HL-60/S4 treated with retinoic acid at 250 ng/mL for 4 days and 3 days (cell line): Measurements from ENCODE around the gene BNC2.

Experiments
- in situ Hi-C: fragments of 300-500 bp; cut with MboI; formaldehyde crosslinking; loops from 2 replicates; pipeline ENCODE4 v1.7.0; 2022; ENCODE audit warnings: low sequenced_read_pairs

The BNC2 gene

DNA sequence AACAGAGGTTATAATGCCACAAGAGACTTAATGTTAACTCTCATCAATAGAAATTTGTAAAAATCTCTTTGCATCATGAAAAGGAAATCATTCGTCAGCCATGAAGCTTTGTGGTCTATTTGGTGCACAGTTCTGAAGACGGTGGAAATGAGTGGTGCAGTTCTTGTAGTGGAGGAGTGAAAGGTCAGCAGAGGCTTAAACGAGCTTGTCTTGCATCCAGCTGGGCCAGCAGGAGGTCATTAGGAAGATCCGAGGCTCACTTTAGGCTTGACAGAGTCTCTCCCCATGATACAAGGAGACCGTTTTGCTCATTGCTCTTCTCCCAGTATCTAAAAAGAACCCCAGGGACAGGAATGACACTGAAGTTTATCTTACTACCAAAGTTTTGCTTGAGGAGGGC lies 440.8 kb downstream of the BNC2 start:
- in situ Hi-C loops = no loop called here

DNA sequence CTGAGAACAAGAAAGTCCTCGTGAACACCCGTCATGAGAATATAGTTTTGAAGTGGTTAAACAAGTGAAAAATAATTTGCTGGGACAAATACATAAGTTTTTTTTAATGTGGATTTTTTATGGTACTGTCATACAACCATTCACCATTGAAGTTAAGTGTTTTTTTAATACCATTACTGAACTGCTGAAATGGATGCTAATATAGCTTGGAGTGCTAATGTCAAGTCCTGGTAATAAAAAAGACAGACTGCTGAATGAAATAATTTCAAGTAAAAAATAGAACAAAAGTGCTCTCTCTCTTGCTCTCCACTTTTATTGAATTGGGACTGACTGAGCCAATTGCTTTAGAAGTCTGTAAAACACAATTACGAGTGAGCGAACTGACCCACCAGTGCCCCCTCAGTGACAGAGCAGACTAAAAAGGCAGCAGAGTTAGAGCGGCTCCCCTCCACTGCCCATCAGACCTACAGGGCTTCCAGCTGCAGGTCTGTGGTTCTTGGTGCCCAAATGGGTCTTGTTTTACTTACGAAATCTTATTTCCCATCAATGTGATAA lies 442.5 kb downstream of the BNC2 start:
- in situ Hi-C loops = no loop called here

DNA sequence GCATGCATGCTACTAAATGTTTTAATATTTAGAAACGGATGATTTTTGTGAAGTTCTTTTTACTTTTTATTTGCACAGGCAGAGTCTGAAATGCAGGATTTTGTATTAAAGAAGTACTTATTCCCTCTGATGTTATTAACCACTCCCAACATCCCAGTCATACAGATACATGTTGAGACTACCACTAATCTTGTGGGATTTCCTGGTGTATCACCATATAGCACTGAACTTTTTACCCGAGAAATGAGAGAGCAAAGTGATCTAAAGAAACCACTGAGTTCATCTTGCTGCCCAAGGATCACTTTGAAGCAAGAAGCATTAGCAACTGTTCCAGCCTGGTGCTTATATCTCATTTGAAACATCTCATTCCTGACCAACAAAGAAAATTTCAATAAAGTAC lies 443.8 kb downstream of the BNC2 start:
- in situ Hi-C loops = no loop called here

DNA sequence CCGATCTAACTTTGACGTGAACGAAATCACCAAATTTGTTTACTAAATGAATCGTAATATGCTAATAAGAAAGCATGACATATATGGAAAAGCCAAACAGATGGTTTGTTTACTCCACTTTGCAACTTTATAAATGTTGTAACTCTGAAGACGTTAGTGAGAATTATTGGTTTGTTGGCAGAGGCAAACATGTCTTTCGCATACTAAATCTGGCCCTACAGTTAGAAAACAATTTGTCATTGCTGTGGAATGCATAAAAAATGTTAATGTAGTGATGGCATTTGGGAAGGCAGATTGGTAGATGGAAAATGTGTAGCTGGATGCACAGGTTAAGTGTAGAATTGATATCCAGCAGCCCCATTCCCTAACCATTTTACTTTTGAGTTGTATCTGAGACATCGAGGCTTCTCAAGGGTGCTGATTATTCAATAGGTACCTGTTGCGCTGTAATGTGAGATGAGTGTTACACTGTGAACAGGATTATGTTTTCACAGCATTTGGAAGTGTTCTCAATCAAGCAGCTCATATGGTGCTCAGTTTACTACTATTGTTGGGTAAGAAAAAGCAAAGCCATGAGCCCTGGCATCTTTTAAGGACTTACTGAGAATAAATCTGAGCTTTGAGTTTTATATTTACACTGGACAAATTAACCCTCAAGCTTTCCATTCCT lies 444.8 kb downstream of the BNC2 start:
- in situ Hi-C loops = no loop called here

DNA sequence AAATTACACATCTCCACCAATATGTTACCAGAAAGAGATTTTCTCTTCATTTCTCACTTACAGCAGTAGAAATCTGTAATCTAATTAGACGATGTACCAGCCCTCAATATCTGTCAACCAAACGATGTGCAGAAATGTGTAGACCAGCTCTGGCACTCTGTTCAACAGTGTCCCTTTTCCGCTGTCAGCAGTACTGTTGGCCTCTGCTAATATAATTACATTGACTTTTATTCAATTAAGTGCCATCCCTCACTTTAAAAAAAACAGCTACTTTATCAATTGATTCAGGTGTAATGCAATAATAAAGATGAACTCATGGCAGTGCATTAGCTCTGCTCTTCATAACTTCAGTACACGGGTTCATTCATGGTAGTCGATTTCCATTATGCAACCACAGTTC lies 448.4 kb downstream of the BNC2 start:
- in situ Hi-C loops = no loop called here

DNA sequence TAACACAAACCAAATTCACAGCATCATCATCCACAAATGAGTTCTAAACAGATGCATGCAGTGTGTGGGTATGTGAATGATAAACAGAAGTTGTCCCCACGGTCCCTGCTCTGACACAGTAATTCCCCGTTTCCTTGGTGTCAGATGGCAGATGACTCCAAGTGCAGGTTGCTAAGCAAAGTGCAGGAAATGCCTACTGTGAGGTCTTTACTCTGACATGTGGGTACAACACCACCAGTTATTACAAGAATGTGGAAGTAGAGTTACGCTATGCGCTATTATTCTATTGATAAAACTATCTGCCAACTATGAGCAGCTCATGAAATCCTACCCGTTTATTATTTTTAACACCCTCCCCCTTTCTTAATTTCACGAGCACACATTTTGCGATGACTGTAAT lies 448.9 kb downstream of the BNC2 start:
- in situ Hi-C loops = no loop called here

DNA sequence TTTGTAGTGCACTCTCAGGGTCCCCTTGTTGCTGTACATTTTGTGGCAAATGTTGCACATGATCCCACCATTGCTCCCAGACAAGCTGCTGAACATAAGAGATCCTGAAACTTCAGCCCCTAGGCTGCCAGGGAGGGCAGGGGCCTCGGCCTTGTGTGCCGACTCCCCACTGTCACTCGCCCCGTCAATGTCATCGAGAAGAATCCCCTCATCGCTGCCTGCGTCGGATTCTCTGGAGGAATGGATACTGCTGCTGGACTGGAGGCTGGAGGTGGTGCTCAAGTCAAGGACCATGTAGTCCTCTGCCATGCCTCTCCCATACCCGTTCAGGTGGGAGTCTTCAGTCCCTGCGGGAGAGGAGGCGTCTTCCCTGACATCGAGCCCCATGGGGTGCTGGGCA lies 451.3 kb downstream of the BNC2 start:
- in situ Hi-C loops = no loop called here

DNA sequence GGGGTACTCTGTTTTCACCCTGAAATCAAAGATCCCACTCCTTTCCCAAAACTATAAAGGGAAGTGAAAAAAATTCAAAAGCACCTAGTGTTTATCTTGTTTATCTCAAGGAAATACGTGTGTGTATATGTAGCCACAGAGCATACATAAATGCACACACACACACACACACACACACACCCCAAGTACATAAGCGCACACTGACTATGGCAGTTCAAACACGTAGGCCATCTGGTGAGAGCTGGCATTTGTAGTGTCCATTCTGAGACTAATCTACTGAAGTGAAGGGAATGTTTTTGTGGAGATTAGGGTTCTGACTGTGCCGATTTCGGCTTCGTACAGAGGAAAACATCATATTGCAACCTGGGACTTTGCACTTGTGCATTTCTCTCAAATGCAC lies 451.7 kb downstream of the BNC2 start:
- in situ Hi-C loops = no loop called here

DNA sequence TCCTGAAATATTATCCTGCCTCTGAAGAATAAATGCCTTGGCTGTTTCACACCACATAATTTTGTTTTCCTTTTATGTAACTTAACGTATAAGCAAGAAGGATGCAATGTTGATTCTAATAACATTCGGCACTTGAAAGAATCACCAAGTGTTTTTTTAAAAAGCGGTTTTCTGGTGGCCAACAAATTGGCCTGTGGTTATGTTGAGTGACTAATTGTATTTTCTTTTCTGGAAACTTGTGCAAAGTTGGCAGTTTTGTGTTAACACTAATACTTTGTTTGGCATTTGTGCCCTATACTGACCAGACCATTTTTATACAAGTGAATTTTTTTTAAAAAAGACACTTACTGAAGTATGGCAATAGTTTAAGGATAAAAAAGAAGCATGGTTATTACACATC lies 452.7 kb downstream of the BNC2 start:
- in situ Hi-C loops = no loop called here

DNA sequence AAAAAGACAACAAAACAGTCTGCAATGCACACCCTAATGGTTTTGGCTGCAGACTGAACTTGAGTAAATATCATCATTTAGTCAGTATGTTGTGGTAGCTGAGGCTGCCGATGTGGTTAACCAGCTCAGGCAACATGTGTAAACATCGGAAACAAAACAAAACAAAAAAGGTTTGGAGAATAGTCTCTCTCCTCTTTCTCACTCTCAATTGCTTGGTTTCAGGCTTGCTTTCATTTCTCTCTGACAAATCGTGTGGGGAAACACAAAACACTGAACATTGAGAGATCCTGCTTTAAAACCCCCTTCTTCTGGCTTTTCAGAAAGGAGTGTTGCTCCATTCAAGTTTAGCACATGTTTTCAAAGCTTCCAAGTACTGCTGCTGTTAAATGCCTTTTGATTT lies 453.3 kb downstream of the BNC2 start:
- in situ Hi-C loops = no loop called here

DNA sequence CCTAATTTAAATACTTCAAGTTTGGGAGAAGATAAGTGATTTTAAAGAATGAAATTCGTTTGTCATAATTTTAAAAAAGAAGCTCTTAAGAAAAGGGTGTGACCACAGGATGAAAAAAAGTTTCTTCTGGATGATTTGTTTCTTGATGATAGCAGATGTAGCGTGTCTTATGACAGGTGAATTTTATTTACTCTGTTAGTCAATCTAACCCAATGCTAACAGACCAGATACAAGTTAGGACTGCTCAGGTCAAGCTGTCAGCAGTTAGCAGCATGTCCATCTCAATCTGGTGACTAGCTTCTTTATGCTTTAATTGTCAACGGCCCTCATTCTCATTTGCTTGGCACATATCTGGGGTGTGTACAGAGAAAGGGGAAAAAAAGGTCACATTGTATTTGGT lies 456.0 kb downstream of the BNC2 start:
- in situ Hi-C loops = no loop called here

DNA sequence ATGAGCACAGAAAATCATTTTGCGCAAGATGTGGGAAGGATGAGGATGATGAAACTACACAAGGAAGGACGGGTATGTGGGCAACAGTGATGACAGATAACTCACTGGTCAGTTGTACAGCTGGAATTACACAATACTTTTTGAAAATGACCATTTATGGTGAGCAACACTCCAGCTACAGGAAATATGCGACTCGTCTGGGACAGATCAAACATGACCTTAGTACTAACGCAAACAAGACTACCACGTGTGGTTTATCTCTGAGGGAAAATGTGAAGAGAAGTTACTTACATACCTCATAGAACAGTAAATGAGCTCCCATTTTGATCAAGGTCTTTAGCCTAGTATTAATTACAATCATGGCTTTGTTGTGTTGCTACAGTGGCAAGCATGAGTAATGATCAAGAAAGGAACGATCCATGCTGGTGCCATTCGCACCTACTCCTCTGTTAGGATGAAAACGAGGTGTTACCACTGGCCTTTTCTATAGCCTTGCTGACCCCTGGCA lies 456.9 kb downstream of the BNC2 start:
- in situ Hi-C loops = no loop called here

DNA sequence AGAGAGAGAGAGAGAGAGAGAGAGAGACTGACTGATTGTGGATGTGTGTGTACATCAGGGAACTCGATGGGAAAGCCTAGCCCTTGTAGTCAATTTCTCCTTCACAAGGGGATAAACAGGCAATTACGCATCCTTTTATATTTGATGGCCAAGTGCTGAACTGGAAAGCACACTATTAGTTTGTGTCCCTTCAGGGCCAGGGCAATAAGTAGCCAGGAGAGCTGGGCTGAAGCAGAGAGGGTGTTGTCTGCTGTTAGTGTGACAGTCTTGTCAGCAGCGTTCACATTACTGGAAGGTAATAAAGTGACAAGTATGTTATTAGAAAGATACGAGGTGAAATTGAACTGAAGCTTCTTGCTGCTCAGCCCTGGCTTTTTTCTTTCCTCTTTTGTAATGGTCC lies 457.7 kb downstream of the BNC2 start:
- in situ Hi-C loops = no loop called here

DNA sequence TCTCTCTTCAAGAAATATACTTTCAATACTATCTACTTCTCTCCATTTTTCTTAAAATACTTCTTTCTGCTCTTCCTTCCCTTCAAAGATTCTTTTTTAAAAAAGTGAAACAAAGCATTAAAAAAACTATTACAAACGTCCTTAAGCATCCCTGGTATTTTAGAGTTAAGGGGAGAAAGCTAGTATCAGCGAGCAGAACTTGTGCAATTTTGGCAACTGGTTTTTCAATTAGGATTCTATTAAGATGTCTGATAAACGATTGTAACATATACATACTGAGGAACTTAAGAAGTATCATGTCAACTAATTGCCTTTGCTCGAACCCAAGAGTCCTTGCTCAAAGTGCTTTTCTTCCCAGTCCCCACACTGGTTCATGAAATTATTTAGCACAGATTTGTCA lies 459.2 kb downstream of the BNC2 start:
- in situ Hi-C loops = no loop called here

DNA sequence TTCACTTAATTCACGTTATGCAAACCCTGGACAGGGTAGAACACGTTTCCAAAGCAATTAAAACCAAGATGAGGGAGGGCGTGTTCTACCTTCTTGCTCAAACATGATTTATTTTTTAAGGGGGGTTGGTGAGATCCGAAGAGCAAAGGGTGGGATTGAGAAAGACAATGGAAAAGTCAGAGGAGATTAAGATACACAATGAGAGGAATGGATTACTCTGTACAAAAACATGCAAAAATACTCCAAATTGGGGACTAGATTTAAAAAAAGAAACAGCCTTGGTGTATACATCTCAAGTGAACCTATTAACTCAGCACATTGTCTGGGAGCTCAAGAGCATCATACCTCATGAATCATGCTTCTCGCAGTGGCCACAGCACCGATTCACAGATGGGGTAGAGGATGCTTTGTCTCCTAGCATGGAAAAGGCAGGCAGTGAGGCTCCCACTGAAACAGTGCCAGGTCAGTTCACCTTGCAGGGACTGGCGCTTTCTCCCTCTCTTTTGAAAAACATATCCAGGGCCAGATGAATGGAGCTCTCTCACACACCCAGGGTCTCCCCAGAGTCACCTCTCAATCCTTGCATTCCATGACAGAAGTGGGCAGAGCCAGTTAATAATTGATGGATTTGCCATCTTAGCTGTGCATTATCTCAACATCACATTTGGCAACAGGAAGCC lies 459.7 kb downstream of the BNC2 start:
- in situ Hi-C loops = no loop called here

DNA sequence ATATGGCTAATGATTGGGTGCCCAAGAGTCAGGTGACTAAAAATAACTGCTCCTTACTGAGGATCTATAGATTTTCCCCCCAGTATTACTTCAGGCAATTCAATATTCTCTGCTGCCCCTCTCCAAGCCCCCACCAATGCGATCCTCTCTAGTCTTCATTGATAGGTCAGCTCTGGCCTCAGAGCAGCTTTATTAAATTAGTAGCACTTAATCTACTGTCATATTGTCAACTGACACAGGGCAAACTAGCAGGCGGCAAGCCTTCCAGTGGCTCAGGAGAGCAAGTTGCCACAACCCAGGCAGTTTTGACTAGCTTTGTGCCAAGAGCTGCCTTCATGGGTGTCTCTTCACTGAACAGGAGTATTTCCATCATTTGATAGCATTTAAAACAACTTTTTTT lies 462.9 kb downstream of the BNC2 start:
- in situ Hi-C loops = no loop called here

DNA sequence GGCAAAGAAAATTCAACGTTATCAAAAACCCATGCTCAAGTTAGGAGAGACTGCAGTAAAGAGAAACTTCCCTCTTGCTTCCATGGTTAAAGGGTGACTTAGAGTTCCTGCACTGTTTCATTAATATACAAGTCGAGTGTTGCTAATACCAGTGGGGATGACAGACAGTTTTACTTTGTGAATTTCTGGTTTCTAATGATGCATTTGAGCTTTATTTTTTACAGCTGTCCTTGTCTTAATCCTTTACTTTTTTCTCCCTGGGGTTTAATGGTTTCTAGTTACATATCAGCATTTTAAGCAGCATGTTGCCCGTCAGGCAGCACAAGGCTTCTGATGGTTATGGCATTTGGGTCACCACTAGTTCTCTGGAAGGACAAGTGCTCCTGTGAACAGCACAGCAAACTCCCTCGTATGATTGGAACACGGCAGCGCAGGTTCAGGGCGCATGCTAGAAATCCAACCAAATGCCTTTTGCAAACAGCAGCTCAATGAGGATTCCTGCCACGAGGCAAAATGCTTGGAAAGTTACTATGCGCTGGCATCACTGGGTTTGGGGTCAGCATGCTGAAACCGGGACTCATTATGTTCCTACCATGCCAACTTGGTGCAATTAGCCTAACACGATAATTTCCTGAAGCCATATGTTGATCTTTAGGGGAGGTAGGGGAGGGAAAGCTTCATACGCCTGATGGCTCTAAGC lies 463.8 kb downstream of the BNC2 start:
- in situ Hi-C loops = no loop called here

DNA sequence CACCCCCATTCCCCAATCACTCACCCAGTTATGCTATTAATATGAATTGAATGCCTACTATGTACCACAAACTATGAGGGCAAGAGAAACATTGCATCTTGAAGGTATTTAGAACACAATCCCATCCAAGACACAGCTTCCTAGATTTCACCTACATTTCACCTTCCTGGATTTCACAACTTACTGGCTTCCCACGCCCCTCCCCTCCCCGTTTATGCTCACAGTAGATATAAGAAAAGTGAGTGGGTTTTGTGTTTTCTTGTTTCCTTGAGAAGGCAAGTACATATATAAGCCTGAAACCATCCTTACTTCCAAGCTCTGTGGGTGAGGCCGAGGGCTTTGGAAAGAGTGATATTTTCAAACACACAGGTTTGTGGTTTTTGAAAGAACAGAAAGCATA lies 465.0 kb downstream of the BNC2 start:
- in situ Hi-C loops = no loop called here

DNA sequence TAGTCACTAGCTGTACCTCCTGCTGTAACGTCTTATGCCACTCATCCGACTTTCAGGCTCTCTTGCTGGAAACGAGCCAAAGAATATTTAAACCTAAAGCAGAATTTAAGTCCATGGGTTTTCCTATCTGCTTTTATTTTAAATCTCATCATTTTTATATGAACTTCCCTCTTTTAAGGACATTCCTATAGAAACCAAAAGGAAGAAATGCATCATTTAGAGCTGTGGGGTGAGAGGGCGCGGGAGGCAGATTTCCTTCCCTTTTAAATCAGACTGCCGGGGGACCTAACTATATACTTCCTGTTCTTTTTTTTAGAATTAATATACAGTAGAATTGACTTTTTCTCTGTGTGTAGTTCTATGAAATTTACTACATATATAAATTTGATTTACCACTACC lies 468.8 kb downstream of the BNC2 start:
- in situ Hi-C loops = no loop called here

DNA sequence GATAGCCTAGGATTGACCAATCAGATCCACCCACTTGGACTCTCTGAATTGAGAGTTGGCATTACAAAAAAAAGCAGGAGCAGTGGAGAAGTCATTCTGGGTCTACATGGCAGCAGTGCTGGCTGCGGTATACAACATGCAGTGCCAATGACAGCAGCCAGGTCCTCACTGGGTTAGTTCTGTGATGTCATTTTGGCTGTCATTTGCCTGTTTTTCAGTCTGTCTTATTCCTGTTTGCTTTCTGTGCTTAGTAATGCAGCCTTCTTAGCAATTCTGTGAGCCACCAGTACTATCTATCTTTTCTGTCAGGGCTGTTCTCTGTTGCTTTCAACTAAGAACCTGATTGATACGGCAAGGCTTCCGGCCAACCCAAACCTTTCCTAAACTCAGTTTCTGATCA lies 471.8 kb downstream of the BNC2 start:
- in situ Hi-C loops = no loop called here

DNA sequence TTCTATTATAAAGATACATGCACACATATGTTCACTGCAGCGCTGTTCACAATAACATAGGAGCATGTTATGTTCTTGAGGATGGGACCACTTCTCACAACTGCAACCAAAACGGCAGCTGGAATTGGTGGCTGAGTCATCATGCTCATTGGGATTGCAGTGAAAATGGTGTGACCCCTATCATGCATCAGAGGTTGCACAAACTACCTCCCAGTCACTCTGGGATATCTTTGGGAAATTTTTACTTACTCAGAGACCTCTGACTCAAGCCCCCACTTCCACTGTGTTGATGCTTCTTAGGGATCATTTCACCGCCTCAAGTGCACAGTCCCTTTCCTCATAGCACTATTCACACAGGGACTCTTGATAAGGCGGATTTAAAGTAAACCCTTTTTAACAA lies 474.1 kb downstream of the BNC2 start:
- in situ Hi-C loops = no loop called here

DNA sequence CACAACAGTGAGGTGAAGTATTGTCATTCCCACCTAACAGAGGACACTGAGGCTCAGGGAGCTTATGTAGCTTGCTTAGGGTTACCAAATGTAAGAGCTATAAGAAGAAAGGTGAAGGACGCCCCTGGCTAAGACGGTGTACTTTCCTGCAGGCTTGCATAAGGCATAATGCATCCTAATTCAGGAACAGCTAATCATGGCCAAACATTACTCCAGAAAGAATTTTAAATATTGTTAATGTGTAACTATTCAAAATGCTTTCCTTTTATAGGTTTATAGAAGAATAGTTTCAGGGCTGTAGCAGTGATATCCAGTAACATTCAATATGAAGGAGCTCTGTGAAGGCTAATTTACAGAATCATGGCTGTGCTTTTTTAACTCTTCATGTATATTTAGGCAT lies 479.1 kb downstream of the BNC2 start:
- in situ Hi-C loops = no loop called here
